H9 (cell line): ENCODE measurements around the gene DCXR. TPM values are rescaled to one million over a fixed set of nuclear protein-coding genes. Genes with fewer than 3 reads are reported as not detected.

Experiments
- DNase-seq: peaks from one replicate; pipeline ENCODE4 v3.0.0-alpha.2; 2017
- H2AFZ ChIP-seq: one replicate; pipeline ENCODE4 v1.6.1; 2013; ENCODE audit warnings: mild to moderate bottlenecking, low read length, control low read depth, moderate library complexity
- H2AK5ac ChIP-seq: 2 replicates; pipeline ENCODE4 v1.6.1; 2013; ENCODE audit warnings: low read length, control low read depth, mixed read lengths; ENCODE audit not compliant: insufficient read length
- H2BK120ac ChIP-seq: one replicate; pipeline ENCODE4 v1.6.1; 2013; ENCODE audit warnings: low read depth, mild to moderate bottlenecking, low read length, control low read depth, inconsistent platforms; ENCODE audit not compliant: poor library complexity, severe bottlenecking
- H2BK12ac ChIP-seq: 2 replicates; pipeline ENCODE4 v1.6.1; 2013; ENCODE audit warnings: low read length, control low read depth, mixed read lengths, low read depth; ENCODE audit not compliant: insufficient read length
- H2BK15ac ChIP-seq: 2 replicates; pipeline ENCODE4 v1.6.1; 2013; ENCODE audit warnings: low read depth, low read length, control low read depth
- H2BK20ac ChIP-seq: one replicate; pipeline ENCODE4 v1.6.1; 2013; ENCODE audit warnings: low read depth, mild to moderate bottlenecking, low read length, control low read depth, inconsistent platforms; ENCODE audit not compliant: poor library complexity, severe bottlenecking
- H2BK5ac ChIP-seq: 2 replicates; pipeline ENCODE4 v1.6.1; 2013; ENCODE audit warnings: low read length, control low read depth, mixed read lengths; ENCODE audit not compliant: insufficient read length
- H3K14ac ChIP-seq: 2 replicates; pipeline ENCODE4 v1.6.1; 2013; ENCODE audit warnings: low read length, control low read depth; ENCODE audit not compliant: insufficient read depth
- H3K18ac ChIP-seq: 2 replicates; pipeline ENCODE4 v1.6.1; 2013; ENCODE audit warnings: low read depth, mild to moderate bottlenecking, mixed read lengths, low read length, control low read depth; ENCODE audit not compliant: insufficient read length
- H3K23ac ChIP-seq: 2 replicates; pipeline ENCODE4 v1.6.1; 2013; ENCODE audit warnings: low read length, control low read depth, mixed read lengths, low read depth; ENCODE audit not compliant: insufficient read length
- H3K23me2 ChIP-seq: 2 replicates; pipeline ENCODE4 v1.6.1; 2013; ENCODE audit warnings: low read depth, mild to moderate bottlenecking, mixed read lengths, low read length, control low read depth; ENCODE audit not compliant: insufficient read length, poor library complexity, severe bottlenecking
- H3K27ac ChIP-seq: 2 replicates; pipeline ENCODE4 v1.5.1; 2013; ENCODE audit warnings: low read length, control low read depth, mixed read lengths, low read depth; ENCODE audit not compliant: insufficient read length
- H3K27me3 ChIP-seq: 2 replicates; pipeline ENCODE4 v1.6.1; 2013; ENCODE audit warnings: low read length, control low read depth, inconsistent platforms; ENCODE audit not compliant: insufficient read depth
- H3K4ac ChIP-seq: 2 replicates; pipeline ENCODE4 v1.6.1; 2013; ENCODE audit warnings: low read depth, mild to moderate bottlenecking, control low read depth, inconsistent platforms, low read length, moderate library complexity
- H3K4me1 ChIP-seq: 2 replicates; pipeline ENCODE4 v1.6.1; 2013; ENCODE audit warnings: low read length, control low read depth, inconsistent platforms; ENCODE audit not compliant: insufficient read depth
- H3K4me2 ChIP-seq: 2 replicates; pipeline ENCODE4 v1.6.1; 2013; ENCODE audit warnings: low read length, control low read depth, mixed read lengths; ENCODE audit not compliant: insufficient read length, insufficient read depth
- H3K56ac ChIP-seq: 2 replicates; pipeline ENCODE4 v1.6.1; 2013; ENCODE audit warnings: low read depth, mild to moderate bottlenecking, mixed read lengths, low read length, control low read depth; ENCODE audit not compliant: insufficient read length
- H3K79me1 ChIP-seq: 2 replicates; pipeline ENCODE4 v1.6.1; 2013; ENCODE audit warnings: low read depth, mild to moderate bottlenecking, moderate library complexity, low read length, control low read depth, inconsistent platforms; ENCODE audit not compliant: insufficient read depth, poor library complexity, severe bottlenecking
- H3K79me2 ChIP-seq: 2 replicates; pipeline ENCODE4 v1.6.1; 2013; ENCODE audit warnings: low read length, control low read depth, inconsistent platforms; ENCODE audit not compliant: insufficient read depth
- H3K9ac ChIP-seq: 2 replicates; pipeline ENCODE4 v1.6.1; 2013; ENCODE audit warnings: low read length, control low read depth, mixed read lengths; ENCODE audit not compliant: insufficient read length; ENCODE audit errors: extremely low read depth
- H3K9me3 ChIP-seq: one replicate; pipeline ENCODE4 v1.6.1; 2013; ENCODE audit warnings: low read depth, low read length, inconsistent platforms; ENCODE audit not compliant: control insufficient read depth
- H3T11ph ChIP-seq: one replicate; pipeline ENCODE4 v1.6.1; 2013; ENCODE audit warnings: mild to moderate bottlenecking, low read length, control low read depth, inconsistent platforms
- H4K20me1 ChIP-seq: one replicate; pipeline ENCODE4 v1.6.1; 2013; ENCODE audit not compliant: control insufficient read depth, insufficient read length, insufficient read depth
- H4K5ac ChIP-seq: 2 replicates; pipeline ENCODE4 v1.6.1; 2013; ENCODE audit warnings: low read depth, mild to moderate bottlenecking, mixed read lengths, low read length, control low read depth; ENCODE audit not compliant: insufficient read length
- H4K8ac ChIP-seq: replicated peaks from 2 replicates; pipeline ENCODE4 v1.6.1; 2013; ENCODE audit warnings: low read length, control low read depth, mixed read lengths, low read depth; ENCODE audit not compliant: insufficient read length
- H4K91ac ChIP-seq: 2 replicates; pipeline ENCODE4 v1.6.1; 2013; ENCODE audit warnings: low read depth, mild to moderate bottlenecking, moderate library complexity, mixed read lengths, low read length, control low read depth; ENCODE audit not compliant: insufficient read length
- H3K27ac Mint-ChIP-seq, 3 experiments: 2 replicates in 2 of 3; 3 replicates in 1 of 3; pipeline ENCODE4 v1.8.0; 2020 to 2021; ENCODE audit warnings: mixed read lengths in 3 of 3, mild to moderate bottlenecking in 1 of 3, moderate library complexity in 1 of 3
- H3K27me3 Mint-ChIP-seq: 2 replicates; pipeline ENCODE4 v1.8.0; 2021; ENCODE audit warnings: low read depth, mild to moderate bottlenecking, moderate library complexity, mixed read lengths
- H3K36me3 Mint-ChIP-seq, 3 experiments: 2 replicates in 2 of 3; 3 replicates in 1 of 3; pipeline ENCODE4 v1.8.0; 2020 to 2021; ENCODE audit warnings: low read depth in 3 of 3, mixed read lengths in 3 of 3; ENCODE audit not compliant: insufficient read depth in 1 of 3
- H3K4me1 Mint-ChIP-seq, 2 experiments: 2 replicates each; pipeline ENCODE4 v1.8.0; 2020; ENCODE audit warnings: mixed read lengths in 2 of 2
- H3K4me3 Mint-ChIP-seq, 2 experiments: 2 replicates in 1 of 2; 3 replicates in 1 of 2; pipeline ENCODE4 v1.8.0; 2020 to 2021; ENCODE audit warnings: mild to moderate bottlenecking in 2 of 2, mixed read lengths in 2 of 2, moderate library complexity in 1 of 2
- H3K9me3 Mint-ChIP-seq, 2 experiments: 2 replicates in 1 of 2; 3 replicates in 1 of 2; pipeline ENCODE4 v1.8.0; 2020; ENCODE audit warnings: mild to moderate bottlenecking in 2 of 2, mixed read lengths in 2 of 2, moderate library complexity in 1 of 2
- CTCF ChIP-seq: fragments of 200-600 bp; sonication (generic); conservative IDR thresholded peaks from 3 replicates; pipeline ENCODE4 v1.8.0; 2021; ENCODE audit warnings: antibody characterized with exemption, mild to moderate bottlenecking
- WGBS: extraction: QIAGEN DNeasy Blood & Tissue Kit; methylation state at CpG from one replicate; pipeline ENCODE4 v1.1.7; 2013; ENCODE audit warnings: missing lambda C conversion rate, low lambda C conversion rate, mixed read lengths; ENCODE audit not compliant: insufficient read length; ENCODE audit errors: extremely low coverage; 5-methylcytosine and 5-hydroxymethylcytosine counted together
- total RNA-seq: library from RNA; stranded (reverse); gene quantifications from 2 replicates; pipeline ENCODE4 v1.2.1, GENCODE V29; 2021

The DCXR gene
- total RNA-seq, 1 experiment from 2014 or later, result 93.6 TPM

- Histone ChIP-seq H2AK5ac (no peak overlapping the region), H3K9ac (no peak overlapping the region), H3K79me2 (no peaks in the 10 kb centered on the region), H4K20me1 (no peaks in the 10 kb centered on the region), H2BK20ac (no peak overlapping the region), H3K14ac (no peak overlapping the region), H4K91ac (no peak overlapping the region), H2BK15ac (no peak overlapping the region), H3K9me3 (no peaks in the 10 kb centered on the region), H3K18ac (no peak overlapping the region), H3K23ac (no peak overlapping the region), H3K79me1 (no peaks in the 10 kb centered on the region), H2AFZ (no peak overlapping the region), H3K23me2 (no peaks in the 10 kb centered on the region), H4K8ac (no peak overlapping the region), H2BK5ac (no peak overlapping the region), H3K4me1 (no peaks in the 10 kb centered on the region), H3K4ac (no peak overlapping the region), H4K5ac (no peak overlapping the region), H3K56ac (no peak overlapping the region), H2BK12ac (no peak overlapping the region), H3K27me3 (no peaks in the 10 kb centered on the region), H3K27ac (no peak overlapping the region), H2BK120ac (no peak overlapping the region), H3K4me2 (no peak overlapping the region), H3T11ph (no peak overlapping the region)
- no peak overlapping the region for H3K27ac Mint-ChIP-seq
- H3K9me3 Mint-ChIP-seq, result no peaks in the 10 kb centered on the region
- no CpG with 5 or more reads among the region's 25 CpGs for WGBS
- no peaks in the 10 kb centered on the region for H3K27me3 Mint-ChIP-seq
- no peak for TF ChIP-seq CTCF
- H3K4me1 Mint-ChIP-seq, result no peaks in the 10 kb centered on the region
- H3K36me3 Mint-ChIP-seq, result peaks cover 21 to 82% (median 59%) of the 10 kb centered on the region in 3 experiments; a peak in 6 of 7 replicates
- DNase-seq, result no peak
- no peak overlapping the region for H3K4me3 Mint-ChIP-seq
These were observed 48.7 kb upstream of the DCXR start for GRCh38 chr17:82085931-82086764.
